KMS-11 (cell line): ENCODE results near the gene SLC7A14.

Experiments used
- H2AFZ ChIP-seq: fragments of 200-600 bp; sonication (generic); 2 replicates; pipeline ENCODE4 v1.6.1; 2016; ENCODE audit warnings: antibody characterized with exemption, mixed run types, low read depth
- H3K27ac ChIP-seq: fragments of 200-600 bp; sonication (generic); 2 replicates; pipeline ENCODE4 v1.6.1; 2016; ENCODE audit warnings: mild to moderate bottlenecking, mixed run types
- H3K27me3 ChIP-seq: fragments of 200-600 bp; sonication (generic); 2 replicates; pipeline ENCODE4 v1.6.1; 2017; ENCODE audit warnings: mild to moderate bottlenecking, low read depth, mixed run types, moderate library complexity; ENCODE audit not compliant: insufficient read depth
- H3K36me3 ChIP-seq: fragments of 200-600 bp; sonication (generic); 2 replicates; pipeline ENCODE4 v1.6.1; 2017; ENCODE audit warnings: mild to moderate bottlenecking, mixed run types; ENCODE audit not compliant: insufficient read depth
- H3K4me1 ChIP-seq: fragments of 200-600 bp; sonication (generic); 2 replicates; pipeline ENCODE4 v1.6.1; 2016; ENCODE audit warnings: mild to moderate bottlenecking, low read depth, mixed run types; ENCODE audit not compliant: poor library complexity, severe bottlenecking
- H3K4me2 ChIP-seq: fragments of 200-600 bp; sonication (generic); 2 replicates; pipeline ENCODE4 v1.7.0; 2016; ENCODE audit warnings: mild to moderate bottlenecking, mixed run types
- H3K4me3 ChIP-seq: fragments of 200-600 bp; sonication (generic); IDR thresholded peaks from 2 replicates; pipeline ENCODE4 v1.6.1; 2017; ENCODE audit warnings: low read depth, low read length, mixed read lengths; ENCODE audit not compliant: insufficient read depth
- H3K79me2 ChIP-seq: fragments of 200-600 bp; sonication (generic); 2 replicates; pipeline ENCODE4 v1.6.1; 2016; ENCODE audit warnings: low read depth, mixed run types; ENCODE audit not compliant: insufficient read depth
- H3K9ac ChIP-seq: fragments of 200-600 bp; sonication (generic); 2 replicates; pipeline ENCODE4 v1.6.1; 2016; ENCODE audit warnings: mild to moderate bottlenecking, mixed run types
- H4K20me1 ChIP-seq: fragments of 200-600 bp; sonication (generic); 2 replicates; pipeline ENCODE4 v1.6.1; 2016; ENCODE audit warnings: mild to moderate bottlenecking, mixed run types; ENCODE audit not compliant: insufficient read depth
- TF ChIP-seq, protein P1 (sequence below): fragments of 200-600 bp; sonication (generic); conservative IDR thresholded peaks from 2 replicates; pipeline ENCODE4 v1.6.1; 2017; ENCODE audit warnings: low read depth, mild to moderate bottlenecking, antibody characterized with exemption, low read length, moderate library complexity, mixed read lengths

Gene SLC7A14

DNA sequence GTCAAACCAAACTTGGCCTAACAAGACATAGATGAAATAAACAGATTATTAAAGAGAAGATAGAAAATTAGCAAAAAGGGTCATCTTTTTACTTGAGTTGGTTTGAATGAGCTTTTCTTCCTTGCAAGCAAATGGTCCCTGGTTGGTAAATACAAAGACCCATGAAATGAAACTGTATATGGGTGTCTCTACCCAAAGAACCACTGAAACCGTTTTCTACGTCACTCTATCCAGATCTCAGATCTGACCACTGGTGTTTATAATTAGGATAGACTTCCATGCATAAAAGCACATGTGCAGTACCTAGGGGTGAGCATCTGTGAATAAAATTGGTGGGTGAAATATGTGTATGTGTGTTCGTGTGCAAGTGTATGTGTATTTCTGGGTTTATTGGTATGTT is 94.0 kb downstream of the SLC7A14 start:
- Histone ChIP-seq H3K27ac (no peak overlapping the region), H3K4me2 (no peak overlapping the region), H3K27me3 (no peaks in the 10 kb centered on the region), H4K20me1 (no peaks in the 10 kb centered on the region), H3K4me1 (no peaks in the 10 kb centered on the region), H3K36me3 (no peaks in the 10 kb centered on the region), H2AFZ (no peak overlapping the region), H3K4me3 (no peak overlapping the region), H3K9ac (no peak overlapping the region), H3K79me2 (no peaks in the 10 kb centered on the region)
- TF ChIP-seq, protein P1, sequence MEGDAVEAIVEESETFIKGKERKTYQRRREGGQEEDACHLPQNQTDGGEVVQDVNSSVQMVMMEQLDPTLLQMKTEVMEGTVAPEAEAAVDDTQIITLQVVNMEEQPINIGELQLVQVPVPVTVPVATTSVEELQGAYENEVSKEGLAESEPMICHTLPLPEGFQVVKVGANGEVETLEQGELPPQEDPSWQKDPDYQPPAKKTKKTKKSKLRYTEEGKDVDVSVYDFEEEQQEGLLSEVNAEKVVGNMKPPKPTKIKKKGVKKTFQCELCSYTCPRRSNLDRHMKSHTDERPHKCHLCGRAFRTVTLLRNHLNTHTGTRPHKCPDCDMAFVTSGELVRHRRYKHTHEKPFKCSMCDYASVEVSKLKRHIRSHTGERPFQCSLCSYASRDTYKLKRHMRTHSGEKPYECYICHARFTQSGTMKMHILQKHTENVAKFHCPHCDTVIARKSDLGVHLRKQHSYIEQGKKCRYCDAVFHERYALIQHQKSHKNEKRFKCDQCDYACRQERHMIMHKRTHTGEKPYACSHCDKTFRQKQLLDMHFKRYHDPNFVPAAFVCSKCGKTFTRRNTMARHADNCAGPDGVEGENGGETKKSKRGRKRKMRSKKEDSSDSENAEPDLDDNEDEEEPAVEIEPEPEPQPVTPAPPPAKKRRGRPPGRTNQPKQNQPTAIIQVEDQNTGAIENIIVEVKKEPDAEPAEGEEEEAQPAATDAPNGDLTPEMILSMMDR, result no peak

DNA sequence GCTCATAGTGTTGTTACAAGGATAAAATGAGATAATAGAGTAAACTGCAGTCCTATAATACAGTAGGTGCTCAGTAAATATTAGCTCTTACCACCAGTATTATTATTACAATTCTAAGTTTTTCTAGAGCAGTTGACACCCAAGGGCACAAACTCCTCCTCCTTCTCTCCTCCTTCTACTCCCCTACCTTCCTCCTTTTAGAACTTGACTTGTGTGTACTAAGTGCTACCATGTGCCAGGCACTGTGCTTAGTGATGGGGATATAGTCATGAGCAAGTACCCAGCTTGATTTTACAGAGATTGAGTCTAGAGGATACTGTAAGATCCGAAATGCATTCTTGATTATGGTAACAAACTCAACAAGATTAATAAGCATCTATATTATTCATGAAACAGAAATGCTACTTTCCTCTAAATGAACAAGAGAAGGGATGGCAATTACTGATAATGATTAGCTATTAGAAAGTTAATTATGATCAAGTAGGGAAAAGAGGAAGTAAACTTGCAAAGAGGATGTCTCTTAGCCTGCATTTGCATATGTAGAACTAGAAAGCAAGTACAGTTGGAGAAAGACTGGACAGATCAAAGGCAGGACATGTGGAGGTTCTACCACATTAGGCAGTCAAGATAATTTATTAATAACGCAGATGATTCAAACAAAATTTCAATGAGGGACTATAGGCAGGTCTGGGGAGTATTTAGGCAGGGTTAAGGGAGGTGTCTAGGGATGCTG is 94.9 kb downstream of the SLC7A14 start:
- TF ChIP-seq, protein P1, result no peak
- no peak overlapping the region for H3K4me2 ChIP-seq
- H3K36me3 ChIP-seq, result no peaks in the 10 kb centered on the region
- H3K4me3 ChIP-seq, result no peak overlapping the region
- H3K27ac ChIP-seq, result no peak overlapping the region
- H2AFZ ChIP-seq, result no peak overlapping the region
- no peaks in the 10 kb centered on the region for H3K4me1 ChIP-seq
- H4K20me1 ChIP-seq, result no peaks in the 10 kb centered on the region
- no peaks in the 10 kb centered on the region for H3K27me3 ChIP-seq
- no peak overlapping the region for H3K9ac ChIP-seq
- no peaks in the 10 kb centered on the region for H3K79me2 ChIP-seq

DNA sequence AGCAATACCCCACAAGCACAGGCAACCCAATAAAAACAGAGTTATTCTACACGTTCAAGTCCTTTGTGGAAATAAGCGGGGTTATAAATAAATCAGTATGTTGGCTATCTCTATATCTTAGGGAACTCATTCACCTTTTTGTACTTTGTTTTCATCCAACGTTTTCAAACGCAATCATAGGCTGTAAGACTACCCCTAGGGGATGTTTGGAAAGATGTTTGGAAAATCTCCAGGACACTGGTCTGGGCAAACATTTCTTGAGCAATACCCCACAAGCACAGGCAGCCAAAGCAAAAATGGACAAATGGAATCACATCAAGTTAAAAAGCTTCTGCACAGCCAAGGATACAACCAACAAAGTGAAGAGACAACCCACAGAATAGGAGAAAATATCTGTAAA is 97.1 kb downstream of the SLC7A14 start:
- H3K79me2 ChIP-seq, result no peaks in the 10 kb centered on the region
- TF ChIP-seq, protein P1, result no peak
- H3K27me3 ChIP-seq, result no peaks in the 10 kb centered on the region
- no peak overlapping the region for H2AFZ ChIP-seq
- no peak overlapping the region for H3K4me2 ChIP-seq
- H3K4me1 ChIP-seq, result no peaks in the 10 kb centered on the region
- no peaks in the 10 kb centered on the region for H4K20me1 ChIP-seq
- no peak overlapping the region for H3K4me3 ChIP-seq
- H3K9ac ChIP-seq, result no peak overlapping the region
- no peak overlapping the region for H3K27ac ChIP-seq
- no peaks in the 10 kb centered on the region for H3K36me3 ChIP-seq

DNA sequence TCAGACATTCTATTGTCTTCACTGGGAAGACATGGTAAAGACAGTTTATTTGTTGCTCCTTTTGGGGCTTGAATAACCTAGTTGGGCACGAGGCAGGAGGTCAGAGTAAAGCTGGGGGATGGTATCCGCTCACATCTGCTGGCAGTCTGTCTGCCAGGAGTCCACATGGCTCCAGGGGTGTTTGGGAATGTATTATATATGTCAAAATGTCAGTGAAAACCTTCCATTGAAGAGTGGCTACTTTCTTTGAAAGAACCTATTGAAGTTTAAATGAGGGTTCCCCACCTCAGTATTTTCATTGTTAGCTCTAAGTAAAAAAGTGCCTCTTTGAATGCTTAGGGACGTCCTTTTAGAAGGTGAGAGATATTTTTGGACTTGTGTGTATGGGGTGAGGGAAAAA is 98.8 kb downstream of the SLC7A14 start:
- Histone ChIP-seq H3K4me3 (no peak overlapping the region), H2AFZ (no peak overlapping the region), H3K4me2 (no peak overlapping the region), H3K27me3 (no peaks in the 10 kb centered on the region), H3K27ac (no peak overlapping the region), H3K4me1 (no peaks in the 10 kb centered on the region), H3K9ac (no peak overlapping the region), H3K79me2 (no peaks in the 10 kb centered on the region), H3K36me3 (no peaks in the 10 kb centered on the region), H4K20me1 (no peaks in the 10 kb centered on the region)
- TF ChIP-seq, protein P1, result no peak
